Left colon (tissue), 2 donors: ENCODE results near the gene ZFP64. TPM values are rescaled to one million over a fixed set of nuclear protein-coding genes. Genes with fewer than 3 reads are reported as not detected.

Experiments used
- ATAC-seq: fragments of 200-7000 bp; cut with Tn5 transposase; one replicate; pipeline ENCODE4 v1.9.1; 2020; ENCODE audit warnings: mild to moderate bottlenecking, moderate library complexity
- DNase-seq, 2 donors: peaks; one replicate each; pipeline ENCODE4 v3.0.0-alpha.2; 2020
- intact Hi-C, 2 donors: fragments of 100-400 bp; cut with DNase I in 1 of 2; cut with micrococcal nuclease in 1 of 2; formaldehyde crosslinking; loops; one replicate each; pipeline versions ENCODE4 v1.11.2 to v1.14.0; 2022; cut with DNase I, micrococcal nuclease
- total RNA-seq, 2 donors: library from RNA; stranded (reverse); fragmentation: NEBNext Ultra II Directional; extraction: Animal tissue kit (Norgen Biotek cat#: 25700); gene quantifications; one replicate each; pipeline ENCODE4 v1.2.1, GENCODE V29; 2021
- donor health status: DM: no; HTN: no; CAD: no.
- donor health status: DM: yes; HTN: yes; CAD: no.

Gene ZFP64
- total RNA-seq, 2 donors from 2014 or later: 16.4 to 17.9 TPM

- DNase-seq: no peak
- ATAC-seq: no peak
- intact Hi-C loops: no loop called here
Measured at GRCh38 chr20:52129611-52130010, 62.0 kb downstream of the ZFP64 start.

- ATAC-seq: no peak
- DNase-seq: no peak
- intact Hi-C loops: no loop called here
Measured at GRCh38 chr20:52127309-52127708, 64.3 kb downstream of the ZFP64 start.

GRCh38 chr20:52124821-52125220, 66.8 kb downstream of the ZFP64 start:
- ATAC-seq (no peak), DNase-seq (no peak)
- intact Hi-C loops: no loop called here

- intact Hi-C loops: no loop called here
- no peak for ATAC-seq
- DNase-seq: no peak
Measured at GRCh38 chr20:52118696-52119095, 72.9 kb downstream of the ZFP64 start.

- no peak for ATAC-seq
- intact Hi-C loops: no loop called here
- DNase-seq: no peak
Measured at GRCh38 chr20:52118016-52118623, 73.5 kb downstream of the ZFP64 start.

GRCh38 chr20:52110456-52110855, 81.1 kb downstream of the ZFP64 start:
- intact Hi-C loops: no loop called here
- no peak for ATAC-seq

GRCh38 chr20:52105442-52106422, 85.8 kb downstream of the ZFP64 start:
- intact Hi-C loops: no loop called here
- peak; percentile 48 for ATAC-seq
- peak in 1 of 2 donors; percentile 24 for DNase-seq

More at GRCh38 chr20:52110456-52110855, 81.1 kb downstream of the ZFP64 start:
- DNase-seq: no peak

GRCh38 chr20:52104546-52105441, 86.8 kb downstream of the ZFP64 start:
- ATAC-seq (peak; percentile 44), DNase-seq (peak in 1 of 2 donors; percentile 12)
- intact Hi-C loops: no loop called here

GRCh38 chr20:52103913-52104545, 87.5 kb downstream of the ZFP64 start:
- DNase-seq: no peak
- intact Hi-C loops: no loop called here
- ATAC-seq: no peak

GRCh38 chr20:52103335-52103912, 88.2 kb downstream of the ZFP64 start:
- ATAC-seq (no peak), DNase-seq (peak in 1 of 2 donors; percentile 5)
- intact Hi-C loops: no loop called here

- intact Hi-C loops: no loop called here
- ATAC-seq: no peak
- DNase-seq: no peak
Measured at GRCh38 chr20:52102559-52102958, 89.0 kb downstream of the ZFP64 start.

- intact Hi-C loops: no loop called here
Measured at GRCh38 chr20:52102126-52102525, 89.5 kb downstream of the ZFP64 start.

More at GRCh38 chr20:52102126-52102525, 89.5 kb downstream of the ZFP64 start:
- DNase-seq (no peak), ATAC-seq (no peak)
